ENCODE results near the gene MGMT. TPM values are rescaled to one million over a fixed set of nuclear protein-coding genes. Genes with fewer than 3 reads are reported as not detected.

Gene MGMT
- total and polyA plus RNA-seq, 2 donors (not counting 1 experiment from before 2014, with no cell fraction given), result 1.9 to 29.1 TPM

- Histone ChIP-seq H3K4me1 (ENCODE audit: control insufficient read depth, extremely low read depth, insufficient read depth, low read length) (no peaks in the 10 kb centered on the region), H3K27me3 (ENCODE audit: control insufficient read depth, insufficient read depth, low read length) (no peaks in the 10 kb centered on the region), H3K36me3 (ENCODE audit: control insufficient read depth, insufficient read depth, low read length) (no peaks in the 10 kb centered on the region), H4K20me1 (ENCODE audit: control insufficient read depth, extremely low read depth, insufficient read depth, low read length) (no peaks in the 10 kb centered on the region), H3K4me3 (replicated peaks in 1 of 4; ENCODE audit: control extremely low read depth in 1 of 4, insufficient read depth in 1 of 4, low read depth in 3 of 4, low read length in 4 of 4) (no peak overlapping the region), H3K4me2 (ENCODE audit: extremely low read depth, insufficient read depth, low read length) (no peak overlapping the region), H3K9me3 (ENCODE audit: control insufficient read depth, insufficient read depth, low read depth, low read length) (no peaks in the 10 kb centered on the region), H3K79me2 (ENCODE audit: control insufficient read depth, insufficient read depth, low read length) (no peaks in the 10 kb centered on the region), H2AFZ (ENCODE audit: low read length) (no peak overlapping the region), H3K27ac (ENCODE audit: insufficient read depth, low read length) (no peak overlapping the region), H3K9ac (ENCODE audit: insufficient read depth, low read length) (no peak overlapping the region)
- TF ChIP-seq CTCF (conservative IDR thresholded peaks at IDR 0.05 in 1 of 2, IDR thresholded peaks at IDR 0.05 in 1 of 2; ENCODE audit: low read depth in 1 of 2, low read length in 2 of 2), result no peak
- no peak for TF ChIP-seq EZH2 (IDR thresholded peaks at IDR 0.05; ENCODE audit: low read length, missing control alignments)
- no peak for DNase-seq (ENCODE audit: low read depth in 2 of 2)
Measured at GRCh38 chr10:129614341-129614740, 147.3 kb downstream of the MGMT start.

DNA sequence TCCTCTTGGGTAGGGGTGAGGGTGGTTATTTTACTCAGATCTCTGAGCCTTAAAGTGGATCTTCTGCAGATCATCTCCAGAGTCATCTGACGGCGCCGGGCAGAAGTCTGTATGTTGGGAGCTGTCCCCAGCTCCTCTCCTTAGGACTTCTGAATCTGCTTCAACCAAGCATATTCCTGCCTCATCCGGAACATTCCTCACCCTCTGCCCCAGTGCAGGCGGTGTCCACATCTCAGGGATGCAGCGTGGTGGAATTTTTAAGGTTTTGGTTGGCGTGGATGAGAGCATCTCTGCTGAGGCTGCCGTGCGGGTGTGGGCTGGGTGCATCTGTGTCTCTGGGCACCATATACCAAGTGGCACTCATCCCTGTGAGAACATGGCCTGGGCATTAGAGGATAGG, 148.3 kb downstream of the MGMT start:
- no peak for TF ChIP-seq EZH2 (IDR thresholded peaks at IDR 0.05; ENCODE audit: low read length, missing control alignments)
- no peak for TF ChIP-seq CTCF (conservative IDR thresholded peaks at IDR 0.05 in 1 of 2, IDR thresholded peaks at IDR 0.05 in 1 of 2; ENCODE audit: low read depth in 1 of 2, low read length in 2 of 2)
- H4K20me1 ChIP-seq (ENCODE audit: control insufficient read depth, extremely low read depth, insufficient read depth, low read length), result no peaks in the 10 kb centered on the region

DNA sequence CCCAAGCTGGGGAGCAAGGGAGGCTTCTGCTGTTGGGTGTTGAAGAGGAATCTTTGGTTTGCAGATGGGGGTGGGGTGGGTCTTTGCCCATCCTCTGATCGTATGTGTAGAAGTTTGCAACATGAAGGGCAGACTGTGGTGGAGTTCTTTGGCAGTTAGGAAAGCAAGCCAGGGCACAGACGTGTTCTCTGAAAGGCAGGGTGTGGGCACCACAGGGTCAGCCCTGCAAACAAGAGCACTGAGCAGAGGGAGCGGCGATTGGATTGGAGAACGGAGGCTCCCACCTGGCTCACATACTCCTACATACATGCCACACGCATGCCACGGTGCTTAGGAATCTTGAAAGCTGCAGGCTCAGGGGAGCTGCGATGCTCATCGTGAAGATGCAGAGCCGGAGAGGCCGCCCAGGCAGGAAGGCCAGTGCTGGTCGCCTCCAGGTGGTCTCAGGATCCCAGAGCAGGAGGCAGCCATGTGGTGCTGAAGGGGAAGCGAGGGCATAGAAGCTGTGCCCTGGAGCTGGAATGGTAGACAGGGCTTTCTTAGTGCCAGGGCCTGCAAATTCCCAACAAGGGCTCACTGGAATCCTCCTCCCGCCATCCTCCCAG, 149.0 kb downstream of the MGMT start:
- Histone ChIP-seq H3K4me1 (ENCODE audit: control insufficient read depth, extremely low read depth, insufficient read depth, low read length) (no peaks in the 10 kb centered on the region), H3K9me3 (ENCODE audit: control insufficient read depth, insufficient read depth, low read depth, low read length) (no peaks in the 10 kb centered on the region), H3K27me3 (ENCODE audit: control insufficient read depth, insufficient read depth, low read length) (no peaks in the 10 kb centered on the region), H3K79me2 (ENCODE audit: control insufficient read depth, insufficient read depth, low read length) (no peaks in the 10 kb centered on the region), H2AFZ (ENCODE audit: low read length) (no peak overlapping the region), H3K36me3 (ENCODE audit: control insufficient read depth, insufficient read depth, low read length) (no peaks in the 10 kb centered on the region), H3K27ac (ENCODE audit: insufficient read depth, low read length) (no peak overlapping the region), H3K9ac (ENCODE audit: insufficient read depth, low read length) (no peak overlapping the region), H3K4me3 (replicated peaks in 1 of 4; ENCODE audit: control extremely low read depth in 1 of 4, insufficient read depth in 1 of 4, low read depth in 3 of 4, low read length in 4 of 4) (no peak overlapping the region), H4K20me1 (ENCODE audit: control insufficient read depth, extremely low read depth, insufficient read depth, low read length) (no peaks in the 10 kb centered on the region), H3K4me2 (ENCODE audit: extremely low read depth, insufficient read depth, low read length) (no peak overlapping the region)
- TF ChIP-seq CTCF (conservative IDR thresholded peaks at IDR 0.05 in 1 of 2, IDR thresholded peaks at IDR 0.05 in 1 of 2; ENCODE audit: low read depth in 1 of 2, low read length in 2 of 2), result no peak
- no peak for DNase-seq (ENCODE audit: low read depth in 2 of 2)

More for the DNA sequence above, 148.3 kb downstream of the MGMT start:
- no peaks in the 10 kb centered on the region for H3K79me2 ChIP-seq (ENCODE audit: control insufficient read depth, insufficient read depth, low read length)
- no peak overlapping the region for H3K4me2 ChIP-seq (ENCODE audit: extremely low read depth, insufficient read depth, low read length)
- H3K9me3 ChIP-seq (ENCODE audit: control insufficient read depth, insufficient read depth, low read depth, low read length), result no peaks in the 10 kb centered on the region
- no peak overlapping the region for H2AFZ ChIP-seq (ENCODE audit: low read length)
- no peaks in the 10 kb centered on the region for H3K36me3 ChIP-seq (ENCODE audit: control insufficient read depth, insufficient read depth, low read length)
- no peak overlapping the region for H3K27ac ChIP-seq (ENCODE audit: insufficient read depth, low read length)
- no peak for DNase-seq (ENCODE audit: low read depth in 2 of 2)
- no peaks in the 10 kb centered on the region for H3K4me1 ChIP-seq (ENCODE audit: control insufficient read depth, extremely low read depth, insufficient read depth, low read length)
- H3K9ac ChIP-seq (ENCODE audit: insufficient read depth, low read length), result no peak overlapping the region
- no peaks in the 10 kb centered on the region for H3K27me3 ChIP-seq (ENCODE audit: control insufficient read depth, insufficient read depth, low read length)
- H3K4me3 ChIP-seq (replicated peaks in 1 of 4; ENCODE audit: control extremely low read depth in 1 of 4, insufficient read depth in 1 of 4, low read depth in 3 of 4, low read length in 4 of 4), result no peak overlapping the region

Measured in fibroblast of lung (primary cell).